ENCODE measurements around the gene KRTAP21-1. TPM values are rescaled to one million over a fixed set of nuclear protein-coding genes. Genes with fewer than 3 reads are reported as not detected.

The KRTAP21-1 gene
- total RNA-seq, 4 donors from 2014 or later: not detected

DNA sequence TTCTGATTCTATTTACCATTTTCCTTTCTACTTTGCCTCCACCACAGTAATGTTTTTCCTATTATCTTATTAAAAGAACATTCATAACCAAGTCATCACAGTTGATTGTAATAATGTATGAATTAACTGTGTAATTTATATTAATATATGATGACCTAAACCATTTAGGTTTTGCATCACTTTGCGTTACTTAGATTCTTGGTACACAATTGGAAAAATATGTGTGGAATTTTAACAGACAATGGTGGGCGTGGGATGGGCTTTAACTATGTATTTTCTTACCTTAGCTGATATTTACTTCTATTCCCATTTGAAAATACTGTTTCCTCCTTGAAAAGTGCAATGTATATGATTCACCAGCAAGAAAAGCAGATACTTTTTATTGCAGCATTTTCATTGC is 40.3 kb downstream of the KRTAP21-1 start:
- Histone ChIP-seq H3K4me3 (no peak overlapping the region), H3K27ac (no peak overlapping the region), H3K36me3 (no peaks in the 10 kb centered on the region), H3K9me3 (no peaks in the 10 kb centered on the region), H3K4me1 (no peaks in the 10 kb centered on the region), H3K27me3 (no peaks in the 10 kb centered on the region)
- ATAC-seq (no peak), DNase-seq (no peak)
- intact Hi-C loops (cut with DNase I; ENCODE audit: low total_unique reads) (no loop called here), in situ Hi-C loops (cut with MboI; ENCODE audit: low sequenced_read_pairs in 4 of 4) (no loop called here)
- TF ChIP-seq, protein P1, sequence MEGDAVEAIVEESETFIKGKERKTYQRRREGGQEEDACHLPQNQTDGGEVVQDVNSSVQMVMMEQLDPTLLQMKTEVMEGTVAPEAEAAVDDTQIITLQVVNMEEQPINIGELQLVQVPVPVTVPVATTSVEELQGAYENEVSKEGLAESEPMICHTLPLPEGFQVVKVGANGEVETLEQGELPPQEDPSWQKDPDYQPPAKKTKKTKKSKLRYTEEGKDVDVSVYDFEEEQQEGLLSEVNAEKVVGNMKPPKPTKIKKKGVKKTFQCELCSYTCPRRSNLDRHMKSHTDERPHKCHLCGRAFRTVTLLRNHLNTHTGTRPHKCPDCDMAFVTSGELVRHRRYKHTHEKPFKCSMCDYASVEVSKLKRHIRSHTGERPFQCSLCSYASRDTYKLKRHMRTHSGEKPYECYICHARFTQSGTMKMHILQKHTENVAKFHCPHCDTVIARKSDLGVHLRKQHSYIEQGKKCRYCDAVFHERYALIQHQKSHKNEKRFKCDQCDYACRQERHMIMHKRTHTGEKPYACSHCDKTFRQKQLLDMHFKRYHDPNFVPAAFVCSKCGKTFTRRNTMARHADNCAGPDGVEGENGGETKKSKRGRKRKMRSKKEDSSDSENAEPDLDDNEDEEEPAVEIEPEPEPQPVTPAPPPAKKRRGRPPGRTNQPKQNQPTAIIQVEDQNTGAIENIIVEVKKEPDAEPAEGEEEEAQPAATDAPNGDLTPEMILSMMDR (IDR thresholded peaks at IDR 0.05 in 4 of 5, conservative IDR thresholded peaks at IDR 0.05 in 1 of 5): no peak
- no peak for TF ChIP-seq POLR2A (IDR thresholded peaks at IDR 0.05)

- no peaks in the 10 kb centered on the region for H3K9me3 ChIP-seq
- TF ChIP-seq POLR2A (IDR thresholded peaks at IDR 0.05): no peak
- TF ChIP-seq, protein P1 (IDR thresholded peaks at IDR 0.05 in 4 of 5, conservative IDR thresholded peaks at IDR 0.05 in 1 of 5): no peak
- no peaks in the 10 kb centered on the region for H3K27me3 ChIP-seq
- H3K4me3 ChIP-seq: no peak overlapping the region
- H3K36me3 ChIP-seq: no peaks in the 10 kb centered on the region
- H3K27ac ChIP-seq: no peak overlapping the region
- DNase-seq (no peak), ATAC-seq (no peak)
- in situ Hi-C loops (cut with MboI; ENCODE audit: low sequenced_read_pairs in 4 of 4): no loop called here
- intact Hi-C loops (cut with DNase I; ENCODE audit: low total_unique reads): no loop called here
- H3K4me1 ChIP-seq: no peaks in the 10 kb centered on the region
These were observed 40.8 kb downstream of the KRTAP21-1 start for GRCh38 chr21:30714456-30714855.

- Histone ChIP-seq H3K9me3 (no peaks in the 10 kb centered on the region), H3K27me3 (no peaks in the 10 kb centered on the region), H3K27ac (no peak overlapping the region), H3K36me3 (no peaks in the 10 kb centered on the region), H3K4me3 (no peak overlapping the region), H3K4me1 (no peaks in the 10 kb centered on the region)
- intact Hi-C loops (cut with DNase I; ENCODE audit: low total_unique reads): no loop called here
- no peak for DNase-seq
- in situ Hi-C loops (cut with MboI; ENCODE audit: low sequenced_read_pairs in 4 of 4): no loop called here
- no peak for ATAC-seq
- TF ChIP-seq, protein P1 (IDR thresholded peaks at IDR 0.05 in 4 of 5, conservative IDR thresholded peaks at IDR 0.05 in 1 of 5): no peak
- TF ChIP-seq POLR2A (IDR thresholded peaks at IDR 0.05): no peak
These were observed 41.5 kb downstream of the KRTAP21-1 start for GRCh38 chr21:30713766-30714165.

DNA sequence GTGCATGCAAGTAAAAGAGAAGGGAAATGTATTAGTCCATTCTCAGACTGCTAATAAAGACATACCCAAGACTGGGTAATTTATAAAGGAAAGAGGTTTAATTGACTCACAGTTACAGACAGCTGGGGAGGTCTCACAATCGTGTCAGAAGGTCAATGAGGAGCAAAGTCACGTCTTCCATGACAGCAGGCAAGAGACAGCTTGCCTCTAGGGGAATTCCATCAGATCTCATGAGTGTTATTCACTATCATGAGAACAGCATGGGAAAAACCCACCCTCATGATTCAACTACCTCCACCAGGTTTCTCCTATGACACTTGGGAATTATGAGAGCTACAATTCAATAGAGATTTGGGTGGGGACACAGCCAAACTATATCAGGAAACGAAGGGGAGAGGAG is 44.7 kb downstream of the KRTAP21-1 start:
- TF ChIP-seq POLR2A (IDR thresholded peaks at IDR 0.05): no peak
- TF ChIP-seq, protein P1 (IDR thresholded peaks at IDR 0.05 in 4 of 5, conservative IDR thresholded peaks at IDR 0.05 in 1 of 5): no peak
- Histone ChIP-seq H3K36me3 (no peaks in the 10 kb centered on the region), H3K27me3 (no peaks in the 10 kb centered on the region), H3K9me3 (no peaks in the 10 kb centered on the region), H3K4me1 (no peaks in the 10 kb centered on the region), H3K27ac (no peak overlapping the region), H3K4me3 (no peak overlapping the region)
- intact Hi-C loops (cut with DNase I; ENCODE audit: low total_unique reads) (no loop called here), in situ Hi-C loops (cut with MboI; ENCODE audit: low sequenced_read_pairs in 4 of 4) (no loop called here)
- DNase-seq: no peak
- ATAC-seq: no peak

DNA sequence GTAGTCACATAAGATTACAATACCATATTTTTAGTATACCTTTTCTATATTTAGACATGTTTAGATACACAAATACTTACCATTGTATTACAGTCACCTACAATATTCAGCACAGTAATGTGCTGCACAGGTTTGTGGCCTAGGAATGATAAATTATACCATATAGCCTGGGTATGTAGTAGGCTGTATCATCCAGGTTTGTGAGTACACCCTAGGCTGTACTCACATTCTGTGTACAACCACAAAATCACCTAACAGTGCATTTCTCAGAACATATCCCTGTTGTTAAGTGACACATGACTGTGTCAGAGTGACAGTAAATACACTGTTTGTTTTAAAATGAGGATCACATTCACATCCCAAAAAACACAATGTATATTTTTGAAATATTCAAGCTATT is 47.8 kb downstream of the KRTAP21-1 start:
- Histone ChIP-seq H3K4me3 (no peak overlapping the region), H3K27ac (no peak overlapping the region), H3K27me3 (no peaks in the 10 kb centered on the region), H3K36me3 (no peaks in the 10 kb centered on the region), H3K4me1 (no peaks in the 10 kb centered on the region), H3K9me3 (no peaks in the 10 kb centered on the region)
- ATAC-seq (no peak), DNase-seq (no peak)
- intact Hi-C loops (cut with DNase I; ENCODE audit: low total_unique reads) (no loop called here), in situ Hi-C loops (cut with MboI; ENCODE audit: low sequenced_read_pairs in 4 of 4) (no loop called here)
- TF ChIP-seq, protein P1 (IDR thresholded peaks at IDR 0.05 in 4 of 5, conservative IDR thresholded peaks at IDR 0.05 in 1 of 5): no peak
- no peak for TF ChIP-seq POLR2A (IDR thresholded peaks at IDR 0.05)
